Kidney (tissue), 14 donors: ENCODE results near the gene ECI1. TPM values are rescaled to one million over a fixed set of nuclear protein-coding genes. Genes with fewer than 3 reads are reported as not detected.

Experiments used
- DNase-seq, 5 donors: peaks; one replicate each; pipeline ENCODE4 v3.0.0-alpha.2; 2013 to 2020
- FAIRE-seq: peaks from 2 replicates; lab custom pipeline; 2012; peaks lifted over from hg19 to GRCh38; lab: Jason Lieb, UNC
- H3K27ac ChIP-seq, 2 donors: one replicate each; pipeline ENCODE4 v1.7.0; 2013; ENCODE audit warnings: low read depth in 2 of 2, low read length in 2 of 2, inconsistent platforms in 1 of 2
- H3K27me3 ChIP-seq: one replicate; pipeline ENCODE4 v1.7.1; 2013; ENCODE audit warnings: low read length, inconsistent platforms; ENCODE audit not compliant: control insufficient read depth, insufficient read depth
- H3K36me3 ChIP-seq, 3 donors: one replicate each; pipeline versions ENCODE4 v1.7.0 to v1.7.1; 2013; ENCODE audit warnings: low read length in 3 of 3, control low read depth in 1 of 3, inconsistent platforms in 1 of 3; ENCODE audit not compliant: insufficient read depth in 3 of 3, control insufficient read depth in 2 of 3
- H3K4me1 ChIP-seq, 3 donors: one replicate each; pipeline versions ENCODE4 v1.7.0 to v1.7.1; 2013; ENCODE audit warnings: low read length in 3 of 3, inconsistent platforms in 1 of 3, low read depth in 1 of 3; ENCODE audit not compliant: control insufficient read depth in 2 of 3, insufficient read depth in 2 of 3
- H3K4me3 ChIP-seq, 3 donors: one replicate each; pipeline versions ENCODE4 v1.7.0 to v1.8.1; 2013; ENCODE audit warnings: low read length in 3 of 3, control low read depth in 1 of 3, inconsistent platforms in 1 of 3
- H3K9ac ChIP-seq, 3 donors: one replicate each; pipeline versions ENCODE4 v1.7.0 to v1.7.1; 2013; ENCODE audit warnings: low read length in 3 of 3, control low read depth in 1 of 3, inconsistent platforms in 1 of 3
- H3K9me3 ChIP-seq, 3 donors: one replicate each; pipeline versions ENCODE4 v1.7.0 to v1.7.1; 2013; ENCODE audit warnings: low read length in 3 of 3, control low read depth in 1 of 3, inconsistent platforms in 1 of 3; ENCODE audit not compliant: control insufficient read depth in 2 of 3, insufficient read depth in 1 of 3
- intact Hi-C: fragments of 100-400 bp; cut with DNase I; formaldehyde crosslinking; loops from one replicate; pipeline ENCODE4 v1.11.1; 2022
- polyA plus RNA-seq: library from polyadenylated mRNA; stranded (reverse); fragments of 350-450 nt; fragmentation: Illumina TruSeq; extraction: RNeasy Lipid Tissue Mini Kit (QIAGEN cat#74804); gene quantifications from one replicate; pipeline ENCODE4 v1.2.3, GENCODE V29; 2014; ENCODE audit warnings: low read depth, low replicate concordance; ENCODE audit not compliant: insufficient read depth
- total RNA-seq: library from RNA; stranded (reverse); fragmentation: NEBNext Ultra II Directional; extraction: Animal tissue kit (Norgen Biotek cat#: 25700); gene quantifications from one replicate; pipeline ENCODE4 v1.2.1, GENCODE V29; 2021
- TF ChIP-seq, protein P1 (sequence below): IDR thresholded peaks from 3 replicates; pipeline ENCODE4 v1.5.1; 2012; ENCODE audit warnings: mild to moderate bottlenecking, moderate library complexity, borderline replicate concordance; ENCODE audit not compliant: insufficient read depth; ENCODE audit errors: extremely low read depth
- donor health status: control.
- donor health status: control.
- donor health status: control.
- donor health status: control.
- donor health status: control.
- donor health status: DM: yes; HTN: yes; CAD: no.
- donor health status: Normal renal cell carcinoma (clear cell type).

Gene ECI1
- total and polyA plus RNA-seq, 2 donors from 2014 or later: 98.1 to 233 TPM

DNA sequence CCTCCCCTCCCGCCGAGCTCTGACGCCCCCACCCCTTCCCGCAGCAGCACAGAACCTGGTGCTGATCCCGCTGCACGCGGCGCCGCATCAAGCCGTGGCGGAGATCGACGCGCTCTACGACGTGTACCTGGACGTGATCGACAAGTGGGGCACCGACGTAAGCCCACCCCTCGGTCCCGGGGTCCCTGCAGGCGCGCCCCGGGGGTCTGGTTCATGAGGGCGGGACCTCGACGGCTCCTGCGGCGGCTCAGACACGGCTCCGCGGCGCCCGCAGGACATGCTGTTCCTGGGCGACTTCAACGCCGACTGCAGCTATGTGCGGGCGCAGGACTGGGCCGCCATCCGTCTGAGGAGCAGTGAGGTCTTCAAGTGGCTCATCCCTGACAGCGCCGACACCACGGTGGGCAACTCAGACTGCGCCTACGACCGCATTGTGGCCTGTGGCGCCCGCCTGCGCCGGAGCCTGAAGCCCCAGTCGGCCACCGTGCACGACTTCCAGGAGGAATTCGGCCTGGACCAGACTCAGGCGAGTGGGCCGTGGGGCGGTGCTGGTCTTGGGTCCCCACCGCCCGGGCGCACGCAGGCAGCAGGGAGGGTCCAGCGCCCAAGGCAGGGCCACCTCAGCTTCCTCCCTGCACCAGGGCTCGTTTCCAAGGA, 13.8 kb downstream of the ECI1 start:
- H3K27me3 ChIP-seq: no peaks in the 10 kb centered on the region
- H3K36me3 ChIP-seq: peaks cover 0 to 17% (median 5%) of the 10 kb centered on the region in 3 donors
- no peak overlapping the region for H3K4me3 ChIP-seq
- peaks cover 0 to 7% (median 0%) of the 10 kb centered on the region in 3 donors for H3K4me1 ChIP-seq
- no peak overlapping the region for H3K27ac ChIP-seq
- no peak overlapping the region for H3K9ac ChIP-seq
- DNase-seq (peak in 2 of 5 donors; percentile 20 to 69), FAIRE-seq (no peak)
- intact Hi-C loops: no loop called here
- H3K9me3 ChIP-seq: no peaks in the 10 kb centered on the region
- TF ChIP-seq, protein P1, sequence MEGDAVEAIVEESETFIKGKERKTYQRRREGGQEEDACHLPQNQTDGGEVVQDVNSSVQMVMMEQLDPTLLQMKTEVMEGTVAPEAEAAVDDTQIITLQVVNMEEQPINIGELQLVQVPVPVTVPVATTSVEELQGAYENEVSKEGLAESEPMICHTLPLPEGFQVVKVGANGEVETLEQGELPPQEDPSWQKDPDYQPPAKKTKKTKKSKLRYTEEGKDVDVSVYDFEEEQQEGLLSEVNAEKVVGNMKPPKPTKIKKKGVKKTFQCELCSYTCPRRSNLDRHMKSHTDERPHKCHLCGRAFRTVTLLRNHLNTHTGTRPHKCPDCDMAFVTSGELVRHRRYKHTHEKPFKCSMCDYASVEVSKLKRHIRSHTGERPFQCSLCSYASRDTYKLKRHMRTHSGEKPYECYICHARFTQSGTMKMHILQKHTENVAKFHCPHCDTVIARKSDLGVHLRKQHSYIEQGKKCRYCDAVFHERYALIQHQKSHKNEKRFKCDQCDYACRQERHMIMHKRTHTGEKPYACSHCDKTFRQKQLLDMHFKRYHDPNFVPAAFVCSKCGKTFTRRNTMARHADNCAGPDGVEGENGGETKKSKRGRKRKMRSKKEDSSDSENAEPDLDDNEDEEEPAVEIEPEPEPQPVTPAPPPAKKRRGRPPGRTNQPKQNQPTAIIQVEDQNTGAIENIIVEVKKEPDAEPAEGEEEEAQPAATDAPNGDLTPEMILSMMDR: no peak

DNA sequence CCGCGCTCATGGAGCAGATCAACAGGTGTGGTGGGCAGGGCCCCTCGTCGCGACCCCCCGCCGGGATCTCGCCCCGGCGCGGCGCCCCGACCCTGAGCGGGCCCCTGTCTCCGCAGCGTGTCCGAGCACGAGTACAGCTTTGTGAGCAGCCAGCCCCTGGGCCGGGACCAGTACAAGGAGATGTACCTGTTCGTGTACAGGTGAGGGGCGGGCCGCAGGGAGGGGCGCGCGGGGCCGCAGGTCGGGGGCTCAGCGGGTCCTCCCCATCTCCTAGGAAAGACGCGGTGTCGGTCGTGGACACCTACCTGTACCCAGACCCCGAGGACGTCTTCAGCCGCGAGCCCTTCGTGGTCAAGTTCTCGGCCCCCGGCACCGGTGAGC, 14.3 kb downstream of the ECI1 start:
- Histone ChIP-seq H3K27ac (no peak overlapping the region), H3K9me3 (no peaks in the 10 kb centered on the region), H3K27me3 (no peaks in the 10 kb centered on the region), H3K36me3 (peaks cover 0 to 12% (median 4%) of the 10 kb centered on the region in 3 donors), H3K9ac (no peak overlapping the region), H3K4me3 (no peak overlapping the region), H3K4me1 (peaks cover 0 to 7% (median 0%) of the 10 kb centered on the region in 3 donors)
- intact Hi-C loops: no loop called here
- DNase-seq: no peak
- TF ChIP-seq, protein P1: no peak
- FAIRE-seq: no peak

DNA sequence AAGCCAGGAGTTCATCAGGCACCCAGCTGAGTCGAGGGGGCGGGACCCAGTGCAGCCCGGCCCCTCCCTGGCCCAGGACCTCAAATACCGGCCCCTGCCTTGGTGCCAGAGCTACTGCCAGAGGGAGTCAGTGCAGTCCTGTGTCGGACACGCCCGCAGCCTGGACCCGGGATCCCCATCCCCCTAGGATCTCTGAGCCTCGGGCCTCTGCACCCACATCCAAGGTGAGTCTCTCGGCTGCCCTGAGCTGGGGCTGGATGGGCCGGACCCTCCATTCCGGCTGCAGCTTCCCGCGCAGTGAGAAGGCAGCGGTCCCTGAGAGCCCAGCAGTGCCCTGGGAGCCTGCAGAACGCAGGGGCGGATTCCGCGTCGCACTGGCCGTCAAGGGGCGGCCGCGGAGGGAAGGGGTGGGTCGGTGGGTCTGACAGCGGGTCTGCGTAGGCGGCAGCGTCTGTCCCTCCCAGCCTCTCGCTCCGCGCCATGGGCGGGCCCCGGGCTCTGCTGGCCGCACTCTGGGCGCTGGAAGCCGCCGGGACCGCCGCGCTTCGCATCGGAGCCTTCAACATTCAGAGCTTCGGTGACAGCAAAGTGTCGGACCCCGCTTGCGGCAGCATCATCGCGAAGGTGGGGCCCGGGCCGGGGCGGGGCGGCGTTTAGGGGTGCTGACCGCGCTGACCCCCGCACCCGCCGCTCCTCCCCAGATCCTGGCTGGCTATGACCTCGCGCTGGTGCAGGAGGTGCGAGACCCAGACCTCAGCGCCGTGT, 14.9 kb downstream of the ECI1 start, which contains the start of gene DNASE1L2:
Gene DNASE1L2, plus strand, starts transcription at position 108 of the 765 bp plus-strand sequence. Its CDS starts 373 bp downstream, at position 481.
- Histone ChIP-seq H3K9me3 (no peaks in the 10 kb centered on the region), H3K27ac (no peak within 1 kb of the TSS), H3K27me3 (no peaks in the 10 kb centered on the region), H3K36me3 (peaks cover 0 to 15% (median 9%) of the 10 kb centered on the region in 3 donors), H3K9ac (no peak within 1 kb of the TSS), H3K4me1 (peaks cover 0 to 7% (median 0%) of the 10 kb centered on the region in 3 donors), H3K4me3 (no peak within 1 kb of the TSS)
- no peak for FAIRE-seq
- DNase-seq: peak; percentile 50 to 82 (median 68)
- TF ChIP-seq, protein P1: no peak
- intact Hi-C loops: no loop called here
